ENCODE data around the gene MPL.

DNA sequence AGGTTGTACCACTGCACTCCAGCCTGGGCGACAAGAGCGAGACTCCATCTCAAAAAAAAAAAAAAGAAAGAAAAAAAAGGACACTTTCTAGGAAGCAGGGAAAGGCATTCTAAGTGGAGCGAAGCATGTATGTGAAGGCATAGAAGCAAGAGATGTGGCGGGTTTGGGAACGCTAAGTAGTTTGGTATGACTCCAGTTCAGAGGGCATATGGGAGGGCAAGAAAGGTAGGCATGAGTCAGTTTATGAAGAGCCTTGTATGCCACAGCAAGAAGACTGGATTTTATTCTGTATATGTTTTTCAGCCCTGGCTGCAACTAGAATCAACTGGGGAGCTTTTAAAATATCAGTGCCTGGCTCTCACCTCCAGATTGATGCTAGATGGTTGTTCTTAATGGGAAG, 34.6 kb downstream of the MPL start:
- TF ChIP-seq KDM5A (IDR thresholded peaks at IDR 0.05; ENCODE audit: low read length) = no peak
- TF ChIP-seq ASH2L (IDR thresholded peaks at IDR 0.05; ENCODE audit: low read length) = no peak
- no peak for TF ChIP-seq EP300 (IDR thresholded peaks at IDR 0.05; ENCODE audit: borderline replicate concordance in 1 of 2, low read depth in 2 of 2, low read length in 2 of 2)
- TF ChIP-seq, protein P1, sequence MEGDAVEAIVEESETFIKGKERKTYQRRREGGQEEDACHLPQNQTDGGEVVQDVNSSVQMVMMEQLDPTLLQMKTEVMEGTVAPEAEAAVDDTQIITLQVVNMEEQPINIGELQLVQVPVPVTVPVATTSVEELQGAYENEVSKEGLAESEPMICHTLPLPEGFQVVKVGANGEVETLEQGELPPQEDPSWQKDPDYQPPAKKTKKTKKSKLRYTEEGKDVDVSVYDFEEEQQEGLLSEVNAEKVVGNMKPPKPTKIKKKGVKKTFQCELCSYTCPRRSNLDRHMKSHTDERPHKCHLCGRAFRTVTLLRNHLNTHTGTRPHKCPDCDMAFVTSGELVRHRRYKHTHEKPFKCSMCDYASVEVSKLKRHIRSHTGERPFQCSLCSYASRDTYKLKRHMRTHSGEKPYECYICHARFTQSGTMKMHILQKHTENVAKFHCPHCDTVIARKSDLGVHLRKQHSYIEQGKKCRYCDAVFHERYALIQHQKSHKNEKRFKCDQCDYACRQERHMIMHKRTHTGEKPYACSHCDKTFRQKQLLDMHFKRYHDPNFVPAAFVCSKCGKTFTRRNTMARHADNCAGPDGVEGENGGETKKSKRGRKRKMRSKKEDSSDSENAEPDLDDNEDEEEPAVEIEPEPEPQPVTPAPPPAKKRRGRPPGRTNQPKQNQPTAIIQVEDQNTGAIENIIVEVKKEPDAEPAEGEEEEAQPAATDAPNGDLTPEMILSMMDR (IDR thresholded peaks at IDR 0.05; ENCODE audit: control extremely low read depth in 1 of 3, insufficient read depth in 1 of 3, low read depth in 1 of 3, low read length in 3 of 3) = no peak
- no peak for TF ChIP-seq POLR2A (IDR thresholded peaks at IDR 0.05; ENCODE audit: control extremely low read depth in 1 of 2, low read depth in 2 of 2, low read length in 2 of 2)
- TF ChIP-seq CHD2 (IDR thresholded peaks at IDR 0.05; ENCODE audit: low read length) = no peak
